GM18526 (cell line): Measurements from ENCODE around the gene GAPDHS.

Experiments
- POLR2A ChIP-seq: IDR thresholded peaks from 3 replicates; pipeline ENCODE4 v1.6.1; 2011; ENCODE audit not compliant: insufficient read length; ENCODE audit errors: extremely low read depth

The GAPDHS gene

GRCh38 chr19:35577918-35578317 lies 44.7 kb downstream of the GAPDHS start:
- TF ChIP-seq POLR2A = no peak

- TF ChIP-seq POLR2A = no peak
These were observed 45.5 kb downstream of the GAPDHS start for GRCh38 chr19:35578707-35579106.

DNA sequence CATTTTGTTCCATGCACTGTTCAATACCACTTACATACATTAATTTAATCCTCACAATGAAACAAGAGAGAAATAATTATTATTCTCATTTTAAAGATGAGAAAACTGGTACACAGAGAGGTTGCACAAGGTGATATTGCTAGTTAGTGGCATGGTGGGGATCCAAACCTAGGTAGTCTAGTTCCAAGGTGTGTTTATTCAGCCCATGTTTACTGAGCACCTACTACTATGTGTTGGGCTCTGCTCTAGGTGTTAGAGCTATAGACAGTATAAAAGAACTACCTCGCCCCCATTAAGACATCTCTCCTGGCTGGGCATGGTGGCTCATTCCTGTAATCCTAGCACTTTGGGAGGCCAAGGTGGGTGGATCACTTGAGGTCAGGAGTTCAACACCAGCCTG lies 49.5 kb downstream of the GAPDHS start:
- no peak for TF ChIP-seq POLR2A

- no peak for TF ChIP-seq POLR2A
These were observed 52.6 kb downstream of the GAPDHS start, which contains the start of gene PMIS2 for GRCh38 chr19:35585848-35586247. Gene PMIS2, plus strand, starts transcription at chr19:35586173. Its CDS starts 87 bp downstream, at chr19:35586260.

GRCh38 chr19:35587321-35587720 lies 54.1 kb downstream of the GAPDHS start:
- no peak for TF ChIP-seq POLR2A

DNA sequence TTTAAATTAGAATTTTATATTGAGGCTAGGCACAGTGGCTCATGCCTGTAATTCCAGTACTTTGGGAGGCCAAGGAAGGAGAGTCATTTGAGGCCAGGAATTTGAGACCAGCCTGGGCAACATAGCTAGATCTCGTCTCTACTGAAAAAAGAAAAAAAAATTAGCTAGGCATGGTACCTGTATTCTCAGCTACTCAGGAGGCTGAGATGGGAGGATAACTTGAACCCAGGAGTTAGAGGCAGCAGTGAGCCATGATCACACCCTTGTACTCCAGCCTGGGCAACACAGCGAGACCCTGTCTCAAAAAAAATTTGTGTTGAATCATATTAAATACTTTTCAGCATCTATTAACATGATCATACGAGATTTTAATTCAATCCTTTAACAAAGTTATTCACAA lies 57.6 kb downstream of the GAPDHS start:
- no peak for TF ChIP-seq POLR2A

GRCh38 chr19:35592226-35592625 lies 59.0 kb downstream of the GAPDHS start:
- TF ChIP-seq POLR2A = no peak
